ENCODE data around the gene SPACA5. TPM values are rescaled to one million over a fixed set of nuclear protein-coding genes. Genes with fewer than 3 reads are reported as not detected.

The SPACA5 gene
- total RNA-seq, 1 donor from 2014 or later, result not detected

DNA sequence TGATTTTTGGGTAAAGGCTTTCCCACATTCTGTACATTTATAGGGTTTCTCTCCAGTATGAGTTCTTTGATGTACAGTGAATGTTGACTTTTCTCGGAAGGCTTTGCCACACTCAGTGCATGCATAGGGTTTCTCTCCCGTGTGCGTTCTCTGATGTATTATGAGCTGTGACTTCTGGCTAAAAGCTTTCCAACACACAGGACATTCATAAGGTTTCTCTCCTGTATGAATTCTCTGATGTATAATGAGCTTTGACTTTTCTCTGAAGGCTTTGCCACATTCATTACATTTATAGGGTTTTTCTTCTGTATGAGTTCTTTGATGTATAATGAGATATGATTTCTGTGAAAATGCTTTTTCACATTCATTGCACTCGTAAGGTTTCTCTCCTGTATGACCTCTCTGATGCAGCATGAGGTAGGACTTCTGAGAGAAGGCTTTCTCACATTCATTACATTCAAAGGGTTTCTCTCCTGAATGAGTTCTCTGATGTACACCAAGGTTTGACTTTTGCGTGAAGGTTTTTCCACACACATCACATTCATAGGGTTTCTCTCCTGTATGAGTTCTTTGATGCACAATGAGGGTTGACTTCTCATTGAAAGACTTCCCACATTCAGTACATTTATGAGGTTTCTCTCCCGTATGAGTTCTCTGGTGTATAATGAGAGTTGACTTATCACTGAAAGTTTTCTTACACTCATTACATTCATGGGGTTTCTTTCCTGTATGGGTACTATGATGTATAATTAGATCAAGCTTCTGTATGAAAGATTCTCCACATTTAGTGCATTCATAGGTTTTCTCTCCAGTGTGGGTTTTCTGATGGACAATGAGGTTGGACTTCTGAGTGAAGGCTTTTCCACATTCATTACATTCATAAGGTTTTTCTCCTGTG lies 30.3 kb upstream of the SPACA5 start:
- peaks cover 85% of the 10 kb centered on the region for H3K9me3 Mint-ChIP-seq (ENCODE audit: low read depth)
- no peaks in the 10 kb centered on the region for H3K4me1 Mint-ChIP-seq (ENCODE audit: low read depth)
- DNase-seq (ENCODE audit: low spot score), result no peak
- no peaks in the 10 kb centered on the region for H3K27me3 Mint-ChIP-seq (ENCODE audit: low read depth)
- H3K4me3 Mint-ChIP-seq (ENCODE audit: unreplicated experiment), result no peak overlapping the region
- peaks cover 75% of the 10 kb centered on the region for H3K36me3 Mint-ChIP-seq (ENCODE audit: low read depth)
- TF ChIP-seq, protein P1, sequence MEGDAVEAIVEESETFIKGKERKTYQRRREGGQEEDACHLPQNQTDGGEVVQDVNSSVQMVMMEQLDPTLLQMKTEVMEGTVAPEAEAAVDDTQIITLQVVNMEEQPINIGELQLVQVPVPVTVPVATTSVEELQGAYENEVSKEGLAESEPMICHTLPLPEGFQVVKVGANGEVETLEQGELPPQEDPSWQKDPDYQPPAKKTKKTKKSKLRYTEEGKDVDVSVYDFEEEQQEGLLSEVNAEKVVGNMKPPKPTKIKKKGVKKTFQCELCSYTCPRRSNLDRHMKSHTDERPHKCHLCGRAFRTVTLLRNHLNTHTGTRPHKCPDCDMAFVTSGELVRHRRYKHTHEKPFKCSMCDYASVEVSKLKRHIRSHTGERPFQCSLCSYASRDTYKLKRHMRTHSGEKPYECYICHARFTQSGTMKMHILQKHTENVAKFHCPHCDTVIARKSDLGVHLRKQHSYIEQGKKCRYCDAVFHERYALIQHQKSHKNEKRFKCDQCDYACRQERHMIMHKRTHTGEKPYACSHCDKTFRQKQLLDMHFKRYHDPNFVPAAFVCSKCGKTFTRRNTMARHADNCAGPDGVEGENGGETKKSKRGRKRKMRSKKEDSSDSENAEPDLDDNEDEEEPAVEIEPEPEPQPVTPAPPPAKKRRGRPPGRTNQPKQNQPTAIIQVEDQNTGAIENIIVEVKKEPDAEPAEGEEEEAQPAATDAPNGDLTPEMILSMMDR (IDR thresholded peaks at IDR 0.05), result no peak
- H3K27ac Mint-ChIP-seq (ENCODE audit: unreplicated experiment), result no peak overlapping the region

GRCh38 chrX:47991263-47992094 lies 15.3 kb upstream of the SPACA5 start:
- DNase-seq (ENCODE audit: low spot score), result no peak
- Mint-ChIP-seq H3K36me3 (ENCODE audit: low read depth) (peaks cover 40% of the 10 kb centered on the region), H3K27me3 (ENCODE audit: low read depth) (no peaks in the 10 kb centered on the region), H3K27ac (ENCODE audit: unreplicated experiment) (no peak overlapping the region), H3K4me1 (ENCODE audit: low read depth) (peaks cover 5% of the 10 kb centered on the region), H3K9me3 (ENCODE audit: low read depth) (peaks cover 66% of the 10 kb centered on the region), H3K4me3 (ENCODE audit: unreplicated experiment) (no peak overlapping the region)
- TF ChIP-seq, protein P1 (IDR thresholded peaks at IDR 0.05), result no peak

DNA sequence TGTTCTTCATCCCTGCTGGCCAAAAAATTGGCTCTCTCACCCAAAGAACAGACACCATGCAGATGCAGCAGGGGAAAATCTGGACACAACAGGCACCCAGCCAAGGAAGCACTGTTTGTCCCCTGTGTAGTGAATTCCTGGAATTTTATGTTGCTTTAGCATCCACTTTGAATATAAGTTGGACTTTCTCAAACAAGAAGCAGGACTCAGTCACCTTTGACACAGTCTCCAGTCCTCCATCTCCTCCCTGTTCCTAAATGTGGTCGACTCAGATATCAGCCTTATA lies 14.8 kb upstream of the SPACA5 start:
- no peaks in the 10 kb centered on the region for H3K27me3 Mint-ChIP-seq (ENCODE audit: low read depth)
- H3K4me3 Mint-ChIP-seq (ENCODE audit: unreplicated experiment), result no peak overlapping the region
- DNase-seq (ENCODE audit: low spot score), result no peak
- no peak overlapping the region for H3K27ac Mint-ChIP-seq (ENCODE audit: unreplicated experiment)
- TF ChIP-seq, protein P1 (IDR thresholded peaks at IDR 0.05), result no peak
- peaks cover 5% of the 10 kb centered on the region for H3K4me1 Mint-ChIP-seq (ENCODE audit: low read depth)
- H3K9me3 Mint-ChIP-seq (ENCODE audit: low read depth), result peaks cover 64% of the 10 kb centered on the region
- H3K36me3 Mint-ChIP-seq (ENCODE audit: low read depth), result peaks cover 38% of the 10 kb centered on the region

- Mint-ChIP-seq H3K27ac (ENCODE audit: unreplicated experiment) (no peak overlapping the region), H3K36me3 (ENCODE audit: low read depth) (peaks cover 36% of the 10 kb centered on the region), H3K9me3 (ENCODE audit: low read depth) (peaks cover 61% of the 10 kb centered on the region), H3K4me1 (ENCODE audit: low read depth) (peaks cover 5% of the 10 kb centered on the region), H3K27me3 (ENCODE audit: low read depth) (no peaks in the 10 kb centered on the region), H3K4me3 (ENCODE audit: unreplicated experiment) (no peak overlapping the region)
- TF ChIP-seq, protein P1 (IDR thresholded peaks at IDR 0.05), result no peak
- DNase-seq (ENCODE audit: low spot score), result no peak
These were observed 14.1 kb upstream of the SPACA5 start for GRCh38 chrX:47992669-47993068.

DNA sequence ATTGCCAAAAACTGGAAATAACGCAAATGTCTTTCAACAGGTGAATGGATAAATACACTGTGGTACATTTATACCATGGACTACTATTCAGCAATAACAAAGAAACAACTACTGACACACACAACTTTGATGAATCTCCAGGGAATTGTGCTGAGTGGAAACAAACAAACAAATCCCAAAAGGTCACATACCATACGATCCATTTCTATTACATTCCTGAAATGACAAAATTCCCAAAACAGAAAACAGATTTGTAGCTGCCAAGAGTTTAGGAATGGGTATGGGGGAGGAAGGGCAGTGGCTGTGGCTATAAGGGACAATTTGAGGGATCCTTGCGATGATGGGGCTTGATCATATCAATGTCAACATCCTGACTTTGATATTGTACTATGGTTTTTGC lies 5.5 kb upstream of the SPACA5 start:
- no peak overlapping the region for H3K4me3 Mint-ChIP-seq (ENCODE audit: unreplicated experiment)
- peaks cover 16% of the 10 kb centered on the region for H3K4me1 Mint-ChIP-seq (ENCODE audit: low read depth)
- peaks cover 24% of the 10 kb centered on the region for H3K9me3 Mint-ChIP-seq (ENCODE audit: low read depth)
- TF ChIP-seq, protein P1 (IDR thresholded peaks at IDR 0.05), result no peak
- no peak for DNase-seq (ENCODE audit: low spot score)
- H3K36me3 Mint-ChIP-seq (ENCODE audit: low read depth), result peaks cover 4% of the 10 kb centered on the region
- no peaks in the 10 kb centered on the region for H3K27me3 Mint-ChIP-seq (ENCODE audit: low read depth)
- no peak overlapping the region for H3K27ac Mint-ChIP-seq (ENCODE audit: unreplicated experiment)

All from chondrocyte (in vitro differentiated cells).